Chondrocyte (in vitro differentiated cells): ENCODE data around the gene DIAPH2. TPM values are rescaled to one million over a fixed set of nuclear protein-coding genes. Genes with fewer than 3 reads are reported as not detected.
A peak's percentile ranks its signal among the peaks of the same experiment; 100 is the strongest.

Source experiments
- DNase-seq: peaks from one replicate; pipeline ENCODE4 v3.0.0; 2021; ENCODE audit warnings: mixed read lengths, low spot score
- H3K27ac Mint-ChIP-seq: one replicate; pipeline ENCODE4 v1.8.0; 2021; ENCODE audit warnings: mild to moderate bottlenecking, moderate library complexity, mixed read lengths; ENCODE audit not compliant: unreplicated experiment
- H3K27me3 Mint-ChIP-seq: 2 replicates; pipeline ENCODE4 v1.8.0; 2021; ENCODE audit warnings: low read depth, mixed read lengths
- H3K36me3 Mint-ChIP-seq: 2 replicates; pipeline ENCODE4 v1.8.0; 2021; ENCODE audit warnings: low read depth, mixed read lengths
- H3K4me1 Mint-ChIP-seq: 2 replicates; pipeline ENCODE4 v1.8.0; 2021; ENCODE audit warnings: low read depth, mild to moderate bottlenecking, mixed read lengths
- H3K4me3 Mint-ChIP-seq: one replicate; pipeline ENCODE4 v1.8.0; 2021; ENCODE audit warnings: mild to moderate bottlenecking, moderate library complexity, mixed read lengths; ENCODE audit not compliant: unreplicated experiment
- H3K9me3 Mint-ChIP-seq: 2 replicates; pipeline ENCODE4 v1.8.0; 2021; ENCODE audit warnings: low read depth, mixed read lengths
- total RNA-seq: library from RNA; stranded (reverse); gene quantifications from 3 replicates; pipeline ENCODE4 v1.2.1, GENCODE V29; 2021
- TF ChIP-seq, protein P1 (sequence below): fragments of 200-600 bp; sonication (generic); IDR thresholded peaks from 2 replicates; pipeline ENCODE4 v1.5.0; 2021; ENCODE audit warnings: antibody characterized with exemption, mild to moderate bottlenecking, moderate library complexity

DIAPH2 gene
- total RNA-seq, 1 donor from 2014 or later, result 14.5 TPM

DNA sequence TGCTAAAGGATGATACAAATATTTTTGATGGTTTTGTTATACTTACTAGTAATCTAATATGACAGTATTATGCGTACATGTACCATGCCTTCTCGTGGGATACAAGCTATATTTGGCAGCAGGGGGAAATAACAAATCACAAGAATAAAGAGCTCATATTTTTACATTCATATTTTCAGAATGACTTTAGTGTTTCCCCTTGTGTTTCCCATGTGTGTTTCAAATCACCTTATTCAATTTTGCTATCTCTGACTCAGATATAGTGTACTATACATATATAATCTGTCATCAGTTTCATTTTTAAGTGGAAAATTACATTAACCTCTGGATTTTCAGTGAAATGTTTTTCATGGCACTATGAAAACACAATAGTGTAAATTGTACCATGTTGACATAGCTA, 345.8 kb downstream of the DIAPH2 start:
- no peaks in the 10 kb centered on the region for H3K27me3 Mint-ChIP-seq
- no peak for DNase-seq
- H3K27ac Mint-ChIP-seq, result no peak overlapping the region
- TF ChIP-seq, protein P1, sequence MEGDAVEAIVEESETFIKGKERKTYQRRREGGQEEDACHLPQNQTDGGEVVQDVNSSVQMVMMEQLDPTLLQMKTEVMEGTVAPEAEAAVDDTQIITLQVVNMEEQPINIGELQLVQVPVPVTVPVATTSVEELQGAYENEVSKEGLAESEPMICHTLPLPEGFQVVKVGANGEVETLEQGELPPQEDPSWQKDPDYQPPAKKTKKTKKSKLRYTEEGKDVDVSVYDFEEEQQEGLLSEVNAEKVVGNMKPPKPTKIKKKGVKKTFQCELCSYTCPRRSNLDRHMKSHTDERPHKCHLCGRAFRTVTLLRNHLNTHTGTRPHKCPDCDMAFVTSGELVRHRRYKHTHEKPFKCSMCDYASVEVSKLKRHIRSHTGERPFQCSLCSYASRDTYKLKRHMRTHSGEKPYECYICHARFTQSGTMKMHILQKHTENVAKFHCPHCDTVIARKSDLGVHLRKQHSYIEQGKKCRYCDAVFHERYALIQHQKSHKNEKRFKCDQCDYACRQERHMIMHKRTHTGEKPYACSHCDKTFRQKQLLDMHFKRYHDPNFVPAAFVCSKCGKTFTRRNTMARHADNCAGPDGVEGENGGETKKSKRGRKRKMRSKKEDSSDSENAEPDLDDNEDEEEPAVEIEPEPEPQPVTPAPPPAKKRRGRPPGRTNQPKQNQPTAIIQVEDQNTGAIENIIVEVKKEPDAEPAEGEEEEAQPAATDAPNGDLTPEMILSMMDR, result no peak
- H3K4me3 Mint-ChIP-seq, result no peak overlapping the region
- no peaks in the 10 kb centered on the region for H3K36me3 Mint-ChIP-seq
- H3K4me1 Mint-ChIP-seq, result peaks cover 2% of the 10 kb centered on the region
- no peaks in the 10 kb centered on the region for H3K9me3 Mint-ChIP-seq

DNA sequence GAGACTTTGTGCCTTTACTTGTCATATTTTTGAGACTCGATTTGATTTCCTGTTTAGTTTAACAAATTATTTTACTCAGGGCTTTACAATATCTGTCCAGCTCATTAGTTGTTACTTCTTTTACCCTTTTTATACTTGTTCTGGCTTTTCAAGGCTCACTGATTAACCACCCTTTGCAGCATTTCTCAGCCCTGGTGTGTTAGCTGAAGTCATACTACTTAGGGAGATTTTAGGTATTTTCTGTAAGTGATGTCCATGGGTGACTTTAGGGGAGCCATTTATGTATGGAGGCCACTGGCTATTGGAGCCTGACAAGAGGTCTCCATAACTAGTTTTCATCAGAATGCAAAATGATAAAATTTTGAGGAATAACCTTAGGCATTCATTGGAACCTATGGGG, 346.3 kb downstream of the DIAPH2 start:
- Mint-ChIP-seq H3K4me3 (no peak overlapping the region), H3K27me3 (no peaks in the 10 kb centered on the region), H3K4me1 (peaks cover 2% of the 10 kb centered on the region), H3K27ac (no peak overlapping the region), H3K36me3 (no peaks in the 10 kb centered on the region), H3K9me3 (no peaks in the 10 kb centered on the region)
- TF ChIP-seq, protein P1, result no peak
- no peak for DNase-seq

DNA sequence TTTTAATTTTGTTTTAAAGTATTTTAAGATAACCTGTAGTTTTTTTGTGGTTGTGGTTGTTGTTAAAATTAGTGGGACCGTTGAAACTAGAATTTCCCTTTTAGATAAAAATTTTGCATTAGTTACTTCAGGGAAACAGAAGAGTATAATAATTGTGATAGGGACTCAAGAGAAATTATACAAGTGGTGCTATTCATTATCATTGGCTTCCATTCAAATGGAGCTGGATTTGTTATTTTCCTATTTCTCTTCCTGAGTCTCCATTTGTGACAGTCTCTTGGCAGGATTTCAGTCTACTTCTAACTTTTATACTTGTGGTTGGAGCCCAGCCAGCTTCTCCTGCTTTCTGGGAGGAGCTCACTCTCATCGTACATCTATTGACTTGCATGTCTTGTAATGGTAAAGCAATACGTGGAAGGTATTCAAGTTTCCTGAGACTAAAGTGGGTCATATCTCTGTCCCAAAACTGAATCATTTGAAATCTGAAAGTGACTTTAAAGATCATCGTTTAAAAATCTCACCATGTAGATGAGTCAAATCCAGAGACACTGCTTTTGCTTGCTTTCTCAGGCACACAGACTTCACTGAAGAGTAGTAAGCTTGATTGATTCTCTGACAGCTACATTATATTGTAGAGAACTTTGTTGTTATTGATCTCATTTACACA, 354.9 kb downstream of the DIAPH2 start:
- no peak for DNase-seq
- H3K27me3 Mint-ChIP-seq, result no peaks in the 10 kb centered on the region
- peaks cover 5% of the 10 kb centered on the region for H3K9me3 Mint-ChIP-seq
- H3K36me3 Mint-ChIP-seq, result no peaks in the 10 kb centered on the region
- H3K4me3 Mint-ChIP-seq, result peak overlapping the region; percentile 46
- peaks cover 12% of the 10 kb centered on the region for H3K4me1 Mint-ChIP-seq
- H3K27ac Mint-ChIP-seq, result peak overlapping the region; percentile 80
- TF ChIP-seq, protein P1, result no peak

DNA sequence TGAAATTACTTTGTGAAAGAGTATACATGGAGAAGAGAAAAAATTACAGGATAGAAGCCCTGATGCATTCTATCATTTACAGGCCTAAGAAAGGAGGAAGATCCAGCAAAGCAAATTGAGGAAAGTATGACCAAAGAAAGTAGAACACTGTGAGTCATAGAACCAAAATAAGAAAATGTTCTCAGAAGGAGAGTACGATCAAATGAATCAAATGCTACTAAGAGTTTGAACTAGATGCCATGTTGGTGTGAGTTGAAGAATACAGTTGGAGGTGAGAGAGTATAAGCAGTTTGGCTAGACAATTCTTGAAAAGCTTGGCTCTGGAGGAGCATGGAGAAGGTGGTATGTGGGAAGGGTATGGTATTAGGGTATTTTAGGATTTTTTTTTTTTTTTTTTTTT, 360.8 kb downstream of the DIAPH2 start:
- Mint-ChIP-seq H3K36me3 (no peaks in the 10 kb centered on the region), H3K27me3 (no peaks in the 10 kb centered on the region), H3K4me1 (no peaks in the 10 kb centered on the region)

DNA sequence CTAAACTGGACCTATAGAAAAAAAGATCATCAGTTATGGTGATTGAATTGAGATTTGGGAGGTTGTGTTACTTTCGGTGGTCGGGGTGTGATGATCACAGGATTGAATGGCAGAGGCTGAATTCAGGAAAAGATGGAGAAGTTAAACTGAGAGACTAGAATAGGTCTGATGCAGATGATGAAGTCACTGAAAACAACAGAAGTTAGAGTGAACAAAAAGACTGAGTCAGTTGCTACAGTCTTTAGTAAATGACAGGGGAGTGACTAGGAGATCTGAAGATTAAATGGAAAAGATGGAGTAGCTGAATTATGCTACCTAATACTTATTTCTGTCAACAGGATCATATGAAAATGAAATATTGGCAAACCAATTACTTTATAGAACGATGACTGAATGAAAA, 362.2 kb downstream of the DIAPH2 start:
- DNase-seq, result no peak
- no peaks in the 10 kb centered on the region for H3K9me3 Mint-ChIP-seq
- no peaks in the 10 kb centered on the region for H3K36me3 Mint-ChIP-seq
- H3K27ac Mint-ChIP-seq, result no peak overlapping the region
- no peaks in the 10 kb centered on the region for H3K4me1 Mint-ChIP-seq
- TF ChIP-seq, protein P1, result no peak
- no peaks in the 10 kb centered on the region for H3K27me3 Mint-ChIP-seq
- no peak overlapping the region for H3K4me3 Mint-ChIP-seq

More for the DNA sequence above, 360.8 kb downstream of the DIAPH2 start:
- TF ChIP-seq, protein P1, result no peak
- H3K27ac Mint-ChIP-seq, result no peak overlapping the region
- no peaks in the 10 kb centered on the region for H3K9me3 Mint-ChIP-seq
- DNase-seq, result no peak
- H3K4me3 Mint-ChIP-seq, result no peak overlapping the region
